ENCODE data around the gene SLC24A4. TPM values are rescaled to one million over a fixed set of nuclear protein-coding genes. Genes with fewer than 3 reads are reported as not detected.

Gene SLC24A4
- total and polyA plus RNA-seq, 5 donors from 2014 or later = 0.91 TPM; not detected in 4

DNA sequence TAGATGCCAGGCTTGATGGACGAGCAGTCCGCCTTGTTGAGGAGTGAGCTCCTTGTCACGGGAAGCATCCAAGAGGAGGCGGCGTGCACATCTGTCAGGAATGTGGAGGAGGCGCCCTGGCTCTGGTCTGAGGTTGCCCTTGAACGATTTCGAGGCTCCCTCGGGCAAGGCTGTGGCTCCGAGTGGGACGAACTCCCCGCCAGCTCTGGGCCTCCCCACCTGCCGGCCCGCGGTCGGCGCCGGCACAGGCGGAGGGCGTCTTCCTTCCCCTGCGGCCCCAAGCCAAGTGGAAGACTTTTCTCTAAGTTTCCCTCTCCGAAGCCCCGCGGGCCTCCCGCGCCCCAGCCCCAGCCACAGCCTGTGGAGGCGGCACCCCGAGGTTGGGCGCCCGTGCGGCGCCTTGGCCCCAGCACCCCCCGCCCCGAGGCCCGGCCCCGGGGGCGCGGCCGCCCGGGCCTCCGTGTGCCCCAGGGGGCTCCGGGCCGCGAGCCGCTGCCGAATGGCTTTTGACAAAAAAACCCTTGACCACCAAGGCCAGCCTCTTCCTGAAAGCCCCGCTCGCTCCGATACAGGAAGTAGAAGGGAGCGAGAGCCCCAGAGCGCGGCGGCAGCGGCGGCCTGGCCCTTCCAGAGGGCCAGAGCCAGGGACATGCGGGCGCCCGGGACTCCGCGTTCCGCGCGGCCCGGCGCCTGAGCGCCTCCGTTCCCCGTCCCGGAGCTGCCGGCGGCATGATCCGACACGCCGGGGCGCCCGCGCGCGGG lies 190.4 kb downstream of the SLC24A4 start, which contains the start of gene RIN3:
TSS of gene RIN3 (plus strand) at position 578 of the 762 bp plus-strand sequence. CDS start at position 730, 152 bp downstream.
- Mint-ChIP-seq H3K9me3 (no peaks in the 10 kb centered on the region), H3K4me3 (peak within 1 kb of the TSS; percentile 40 to 85 (median 70)), H3K27ac (no peak within 1 kb of the TSS), H3K4me1 (peaks cover 6 to 27% (median 10%) of the 10 kb centered on the region in 4 donors), H3K27me3 (peaks cover 25% of the 10 kb centered on the region), H3K36me3 (no peaks in the 10 kb centered on the region)
- Histone ChIP-seq H3K9me3 (ENCODE audit: control insufficient read depth in 2 of 2, low read length in 2 of 2) (no peaks in the 10 kb centered on the region), H3K27me3 (ENCODE audit: control insufficient read depth, insufficient read depth, low read length) (peaks cover 3% of the 10 kb centered on the region), H3K27ac (ENCODE audit: insufficient read depth, low read length, poor library complexity, severe bottlenecking) (no peak within 1 kb of the TSS), H3K4me3 (ENCODE audit: low read depth, low read length) (no peak within 1 kb of the TSS), H3K36me3 (ENCODE audit: control insufficient read depth, insufficient read depth, low read length) (no peaks in the 10 kb centered on the region), H3K4me1 (ENCODE audit: control insufficient read depth, insufficient read depth, low read length, poor library complexity, severe bottlenecking) (peaks cover 15% of the 10 kb centered on the region)
- ATAC-seq (ENCODE audit: low read depth in 2 of 2) (peak; percentile 28 to 59), DNase-seq (peak; percentile 18 to 44 (median 28))

DNA sequence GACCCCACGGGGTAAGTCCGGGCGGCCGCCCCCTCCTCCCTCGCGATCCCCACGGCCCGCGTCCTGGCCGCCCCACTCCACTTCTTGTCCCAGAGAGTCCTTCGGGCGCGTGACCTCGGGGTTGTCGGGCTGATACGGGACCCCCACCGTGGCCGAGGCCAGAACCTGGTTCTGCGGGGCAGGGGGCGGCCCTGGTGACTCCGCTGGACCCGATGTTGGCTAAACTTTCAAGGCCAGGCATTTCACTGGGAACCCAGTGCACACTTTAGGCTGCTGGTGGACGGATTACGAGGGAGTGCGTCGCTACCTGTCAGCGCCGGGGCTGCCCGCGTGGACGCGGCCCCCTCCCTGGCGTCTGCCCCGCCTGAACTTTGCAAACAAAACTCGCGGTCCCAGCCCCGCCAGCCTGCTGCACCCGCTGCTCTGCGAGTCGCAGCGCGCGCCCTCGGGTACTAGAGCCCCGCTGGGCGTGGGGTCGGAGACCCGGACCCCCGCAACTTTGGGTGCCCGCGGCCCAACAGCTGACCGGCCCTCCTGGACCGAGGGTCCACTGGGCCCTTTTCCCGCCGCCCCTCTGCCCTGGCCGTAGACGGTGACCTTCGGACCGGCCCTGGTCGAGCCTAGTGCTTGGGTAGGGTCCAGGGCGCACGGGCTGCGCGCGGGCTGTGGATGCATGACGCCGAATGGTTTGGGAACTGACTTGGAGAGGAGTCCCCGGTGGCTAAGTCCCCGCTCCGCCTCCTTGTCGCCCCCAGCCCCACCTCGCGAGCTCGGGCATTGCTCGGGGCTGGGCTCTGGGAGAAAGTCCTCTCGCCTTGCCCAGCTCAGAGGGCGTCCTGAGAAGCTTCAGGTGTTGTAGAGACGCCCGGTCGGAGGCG lies 191.2 kb downstream of the SLC24A4 start:
- H3K36me3 Mint-ChIP-seq = no peaks in the 10 kb centered on the region
- H3K4me3 Mint-ChIP-seq = peak overlapping the region; percentile 40 to 82 (median 70)
- H3K27ac Mint-ChIP-seq = no peak overlapping the region
- no peaks in the 10 kb centered on the region for H3K36me3 ChIP-seq (ENCODE audit: control insufficient read depth, insufficient read depth, low read length)
- no peak overlapping the region for H3K4me3 ChIP-seq (ENCODE audit: low read depth, low read length)
- peaks cover 6 to 34% (median 10%) of the 10 kb centered on the region in 4 donors for H3K4me1 Mint-ChIP-seq
- H3K9me3 ChIP-seq (ENCODE audit: control insufficient read depth in 2 of 2, low read length in 2 of 2) = no peaks in the 10 kb centered on the region
- ATAC-seq (ENCODE audit: low read depth in 2 of 2) (peak; percentile 41 to 43), DNase-seq (peak in 1 of 3 donors; percentile 45)
- peaks cover 1% of the 10 kb centered on the region for H3K27me3 ChIP-seq (ENCODE audit: control insufficient read depth, insufficient read depth, low read length)
- no peak overlapping the region for H3K27ac ChIP-seq (ENCODE audit: insufficient read depth, low read length, poor library complexity, severe bottlenecking)
- H3K9me3 Mint-ChIP-seq = peaks cover 0 to 2% (median 0%) of the 10 kb centered on the region in 7 donors
- peaks cover 15% of the 10 kb centered on the region for H3K4me1 ChIP-seq (ENCODE audit: control insufficient read depth, insufficient read depth, low read length, poor library complexity, severe bottlenecking)
- peaks cover 25% of the 10 kb centered on the region for H3K27me3 Mint-ChIP-seq

DNA sequence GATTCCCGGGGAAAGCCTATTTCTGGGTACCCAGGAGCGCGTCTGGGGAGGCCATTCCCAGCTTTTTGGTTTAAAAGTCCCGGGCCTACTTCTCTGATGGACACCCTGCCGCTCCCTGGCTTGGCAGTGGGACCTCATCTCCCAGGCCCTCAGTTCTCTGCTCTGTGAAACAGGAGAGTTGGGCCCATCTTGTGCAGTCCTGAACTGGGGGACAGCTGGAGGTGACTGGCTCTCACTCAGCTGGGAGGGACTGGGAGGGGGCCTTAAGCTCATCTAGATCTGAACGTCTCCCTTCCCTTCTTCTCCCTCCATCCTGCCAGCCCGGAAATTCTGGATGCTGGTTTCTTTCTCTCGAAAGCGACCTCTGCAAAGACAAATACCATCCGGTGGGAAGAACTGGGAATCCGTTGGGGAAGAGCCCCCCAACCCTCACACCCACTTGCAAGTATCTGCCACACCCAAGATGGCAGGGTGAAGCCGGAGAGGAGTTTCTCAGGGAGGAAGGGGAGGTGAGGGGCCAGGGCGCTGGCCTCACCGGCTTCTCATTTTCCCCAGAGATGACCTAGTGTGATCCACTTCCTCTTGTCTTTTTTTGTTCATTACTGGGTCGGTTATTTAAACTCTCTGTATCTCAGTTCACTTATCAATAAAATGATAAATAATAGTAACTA lies 192.0 kb downstream of the SLC24A4 start:
- H3K27ac ChIP-seq (ENCODE audit: insufficient read depth, low read length, poor library complexity, severe bottlenecking) = no peak overlapping the region

DNA sequence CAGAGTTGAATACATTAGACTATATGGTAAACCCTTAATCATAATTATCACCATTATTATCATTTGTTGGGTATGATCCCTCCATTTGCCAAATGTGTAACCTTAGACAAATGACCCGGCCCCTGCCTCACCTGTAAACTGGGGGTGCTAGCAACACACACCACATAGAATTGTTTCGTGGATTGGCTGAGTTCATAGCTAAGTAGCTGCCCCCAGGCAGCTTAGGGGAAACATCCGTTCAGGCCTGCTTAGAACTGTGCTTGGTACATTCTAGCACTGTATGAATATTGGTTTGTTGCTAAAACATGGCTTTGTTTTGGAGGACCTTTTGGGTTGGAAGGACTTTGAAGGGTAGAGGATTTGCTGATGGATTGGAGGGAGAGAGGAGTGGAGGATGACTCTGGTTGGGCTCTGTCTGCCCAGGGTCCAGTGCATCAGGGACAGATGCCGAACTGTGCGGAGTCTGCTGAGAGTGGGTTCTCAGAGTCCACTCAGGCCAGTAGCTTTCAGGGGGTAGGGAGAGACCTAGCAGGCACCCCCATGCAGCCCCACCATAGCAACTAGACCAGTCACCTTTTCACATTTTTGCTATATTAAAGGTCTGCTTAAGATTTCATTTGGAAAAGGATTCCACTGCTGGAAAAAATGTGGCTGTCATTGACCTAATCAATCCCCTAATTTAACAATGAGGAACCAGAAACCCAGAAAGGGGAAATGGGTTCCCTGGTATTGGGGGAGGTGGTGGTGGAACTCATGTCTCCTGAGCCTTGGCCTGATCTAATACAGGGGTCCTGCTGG lies 192.8 kb downstream of the SLC24A4 start:
- peaks cover 15% of the 10 kb centered on the region for H3K4me1 ChIP-seq (ENCODE audit: control insufficient read depth, insufficient read depth, low read length, poor library complexity, severe bottlenecking)
- no peak overlapping the region for H3K27ac ChIP-seq (ENCODE audit: insufficient read depth, low read length, poor library complexity, severe bottlenecking)
- no peaks in the 10 kb centered on the region for H3K9me3 ChIP-seq (ENCODE audit: control insufficient read depth in 2 of 2, low read length in 2 of 2)
- no peak for ATAC-seq (ENCODE audit: low read depth in 2 of 2)
- no peak overlapping the region for H3K4me3 ChIP-seq (ENCODE audit: low read depth, low read length)
- Mint-ChIP-seq H3K27ac (peak overlapping the region in 2 of 3 donors; percentile 3 to 5), H3K4me1 (peaks cover 6 to 36% (median 10%) of the 10 kb centered on the region in 4 donors), H3K9me3 (peaks cover 0 to 2% (median 0%) of the 10 kb centered on the region in 7 donors), H3K4me3 (peak overlapping the region; percentile 66 to 82 (median 72)), H3K36me3 (no peaks in the 10 kb centered on the region), H3K27me3 (peaks cover 24% of the 10 kb centered on the region)
- no peaks in the 10 kb centered on the region for H3K36me3 ChIP-seq (ENCODE audit: control insufficient read depth, insufficient read depth, low read length)
- no peak for DNase-seq
- no peaks in the 10 kb centered on the region for H3K27me3 ChIP-seq (ENCODE audit: control insufficient read depth, insufficient read depth, low read length)

More for the DNA sequence above, 192.0 kb downstream of the SLC24A4 start:
- ATAC-seq (ENCODE audit: low read depth in 2 of 2) (no peak), DNase-seq (no peak)
- Histone ChIP-seq H3K36me3 (ENCODE audit: control insufficient read depth, insufficient read depth, low read length) (no peaks in the 10 kb centered on the region), H3K4me3 (ENCODE audit: low read depth, low read length) (no peak overlapping the region), H3K27me3 (ENCODE audit: control insufficient read depth, insufficient read depth, low read length) (no peaks in the 10 kb centered on the region), H3K9me3 (ENCODE audit: control insufficient read depth in 2 of 2, low read length in 2 of 2) (no peaks in the 10 kb centered on the region), H3K4me1 (ENCODE audit: control insufficient read depth, insufficient read depth, low read length, poor library complexity, severe bottlenecking) (peaks cover 15% of the 10 kb centered on the region)
- Mint-ChIP-seq H3K36me3 (no peaks in the 10 kb centered on the region), H3K27ac (peak overlapping the region in 2 of 3 donors; percentile 3 to 5), H3K4me1 (peaks cover 6 to 36% (median 10%) of the 10 kb centered on the region in 4 donors), H3K4me3 (peak overlapping the region; percentile 66 to 82 (median 72)), H3K9me3 (peaks cover 0 to 2% (median 0%) of the 10 kb centered on the region in 7 donors), H3K27me3 (peaks cover 25% of the 10 kb centered on the region)

DNA sequence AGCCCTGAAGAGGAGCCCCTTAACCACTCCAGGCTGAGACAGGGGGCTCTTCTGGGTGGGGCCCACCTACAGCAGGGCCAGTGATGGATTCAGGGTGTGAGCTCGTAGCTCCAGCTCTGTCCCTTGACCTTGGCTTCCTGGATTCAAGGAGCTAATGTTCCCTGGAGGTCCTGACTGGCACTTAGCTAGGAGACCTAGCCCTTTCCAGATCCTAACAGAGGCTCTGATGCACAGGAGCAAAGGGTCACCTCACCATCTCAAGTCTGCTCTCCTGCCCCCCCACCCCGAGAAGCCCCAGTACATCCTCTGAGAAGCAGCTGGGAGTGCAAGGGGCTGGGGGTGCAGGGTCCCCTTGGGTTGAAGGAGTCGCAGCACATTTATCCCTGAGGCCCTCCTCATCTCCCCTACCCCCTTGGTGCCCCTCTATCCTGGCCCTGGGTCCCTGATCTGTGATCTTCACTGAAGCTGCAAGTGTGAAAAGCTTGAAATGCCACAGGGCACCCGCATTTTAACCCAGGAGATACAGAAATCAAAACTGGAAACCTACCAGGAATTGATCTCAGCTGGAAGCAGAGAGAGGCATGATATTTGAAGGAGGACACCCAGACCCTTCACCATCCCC lies 193.5 kb downstream of the SLC24A4 start:
- H3K27me3 ChIP-seq (ENCODE audit: control insufficient read depth, insufficient read depth, low read length) = no peaks in the 10 kb centered on the region
- peaks cover 6% of the 10 kb centered on the region for H3K36me3 Mint-ChIP-seq
- H3K4me3 ChIP-seq (ENCODE audit: low read depth, low read length) = no peak overlapping the region
- H3K27ac Mint-ChIP-seq = no peak overlapping the region
- H3K27me3 Mint-ChIP-seq = peaks cover 18% of the 10 kb centered on the region
- peaks cover 0 to 2% (median 0%) of the 10 kb centered on the region in 7 donors for H3K9me3 Mint-ChIP-seq
- H3K4me3 Mint-ChIP-seq = no peak overlapping the region
- ATAC-seq (ENCODE audit: low read depth in 2 of 2) (no peak), DNase-seq (no peak)
- no peaks in the 10 kb centered on the region for H3K9me3 ChIP-seq (ENCODE audit: control insufficient read depth in 2 of 2, low read length in 2 of 2)
- H3K36me3 ChIP-seq (ENCODE audit: control insufficient read depth, insufficient read depth, low read length) = no peaks in the 10 kb centered on the region
- H3K4me1 ChIP-seq (ENCODE audit: control insufficient read depth, insufficient read depth, low read length, poor library complexity, severe bottlenecking) = peaks cover 15% of the 10 kb centered on the region
- no peak overlapping the region for H3K27ac ChIP-seq (ENCODE audit: insufficient read depth, low read length, poor library complexity, severe bottlenecking)
- H3K4me1 Mint-ChIP-seq = peaks cover 6 to 36% (median 10%) of the 10 kb centered on the region in 4 donors

DNA sequence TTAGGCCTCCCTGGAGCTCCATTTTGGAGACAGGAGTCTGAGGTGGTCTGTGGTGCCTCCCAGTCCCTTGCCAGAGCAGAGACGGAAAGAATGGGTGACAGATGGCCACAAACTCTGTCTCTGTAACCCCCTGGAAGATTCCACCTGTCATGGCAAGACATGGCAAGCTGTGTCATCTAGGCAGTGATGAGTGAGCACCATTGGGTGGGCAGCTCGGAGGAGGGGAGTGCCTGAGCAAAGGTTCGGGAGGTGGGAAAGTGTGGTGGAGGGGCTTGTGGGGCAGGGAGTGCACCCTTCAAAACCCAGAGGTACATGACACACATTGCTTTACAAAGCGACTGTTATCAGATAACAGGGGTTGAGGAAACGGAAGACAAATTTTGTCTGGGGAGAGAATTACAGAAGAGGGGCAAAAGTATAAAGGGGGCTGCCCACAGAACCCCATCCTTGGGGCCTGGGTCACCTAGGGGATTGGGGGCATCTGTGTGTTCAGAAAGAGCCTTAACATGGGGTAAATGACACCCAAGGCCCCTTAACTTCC lies 194.1 kb downstream of the SLC24A4 start:
- ATAC-seq (ENCODE audit: low read depth in 2 of 2) = no peak
- no peak overlapping the region for H3K4me3 Mint-ChIP-seq
- Histone ChIP-seq H3K27me3 (ENCODE audit: control insufficient read depth, insufficient read depth, low read length) (no peaks in the 10 kb centered on the region), H3K27ac (ENCODE audit: insufficient read depth, low read length, poor library complexity, severe bottlenecking) (no peak overlapping the region), H3K4me3 (ENCODE audit: low read depth, low read length) (no peak overlapping the region), H3K36me3 (ENCODE audit: control insufficient read depth, insufficient read depth, low read length) (no peaks in the 10 kb centered on the region), H3K9me3 (ENCODE audit: control insufficient read depth in 2 of 2, low read length in 2 of 2) (no peaks in the 10 kb centered on the region), H3K4me1 (ENCODE audit: control insufficient read depth, insufficient read depth, low read length, poor library complexity, severe bottlenecking) (peaks cover 15% of the 10 kb centered on the region)
- H3K9me3 Mint-ChIP-seq = peaks cover 0 to 2% (median 0%) of the 10 kb centered on the region in 7 donors
- DNase-seq = no peak
- H3K27me3 Mint-ChIP-seq = peaks cover 17% of the 10 kb centered on the region
- H3K36me3 Mint-ChIP-seq = peaks cover 7% of the 10 kb centered on the region
- H3K4me1 Mint-ChIP-seq = peaks cover 4 to 36% (median 10%) of the 10 kb centered on the region in 4 donors
- peak overlapping the region in 2 of 3 donors; percentile 18 to 56 for H3K27ac Mint-ChIP-seq
